Small intestine (tissue), 7 donors: ENCODE results near the gene MTCH1. TPM values are rescaled to one million over a fixed set of nuclear protein-coding genes. Genes with fewer than 3 reads are reported as not detected.
"Not testable (repeated sequence)": the region's sequence is repeated elsewhere in the genome, so short reads cannot be mapped to it uniquely, and the experiment has no call there.

ENCODE experiments used
- DNase-seq, 2 donors: peaks; one replicate each; pipeline versions ENCODE4 v3.0.0 to v3.0.0-alpha.2; 2013
- FAIRE-seq: peaks from 2 replicates; lab custom pipeline; 2012; peaks lifted over from hg19 to GRCh38; lab: Jason Lieb, UNC
- H3K27ac ChIP-seq, 3 donors: one replicate each; pipeline ENCODE4 v1.5.1; 2013; ENCODE audit warnings: low read length in 2 of 3, mild to moderate bottlenecking in 2 of 3, control low read depth in 1 of 3, inconsistent platforms in 1 of 3, low read depth in 1 of 3, moderate library complexity in 1 of 3
- H3K27me3 ChIP-seq, 3 donors: one replicate each; pipeline ENCODE4 v1.6.1; 2013; ENCODE audit warnings: low read length in 3 of 3, inconsistent platforms in 1 of 3; ENCODE audit not compliant: control insufficient read depth in 3 of 3, insufficient read depth in 3 of 3
- H3K36me3 ChIP-seq, 3 donors: one replicate each; pipeline ENCODE4 v1.6.1; 2013; ENCODE audit warnings: low read length in 3 of 3, inconsistent platforms in 1 of 3, low read depth in 1 of 3, mild to moderate bottlenecking in 1 of 3, moderate library complexity in 1 of 3; ENCODE audit not compliant: control insufficient read depth in 3 of 3, insufficient read depth in 2 of 3
- H3K4me1 ChIP-seq, 3 donors: one replicate each; pipeline ENCODE4 v1.6.1; 2013; ENCODE audit warnings: low read length in 2 of 3, inconsistent platforms in 1 of 3, low read depth in 1 of 3, mild to moderate bottlenecking in 1 of 3, moderate library complexity in 1 of 3; ENCODE audit not compliant: control insufficient read depth in 3 of 3, insufficient read depth in 2 of 3
- H3K4me3 ChIP-seq, 3 donors: one replicate each; pipeline ENCODE4 v1.5.1; 2013; ENCODE audit warnings: low read length in 3 of 3, control low read depth in 1 of 3, inconsistent platforms in 1 of 3, low read depth in 1 of 3, mild to moderate bottlenecking in 1 of 3, moderate library complexity in 1 of 3
- H3K9me3 ChIP-seq, 2 donors: one replicate each; pipeline ENCODE4 v1.6.1; 2013; ENCODE audit warnings: low read depth in 1 of 2, low read length in 1 of 2; ENCODE audit not compliant: control insufficient read depth in 2 of 2, insufficient read depth in 1 of 2
- WGBS, 3 donors: extraction: QIAGEN DNeasy Blood & Tissue Kit; methylation state at CpG; one replicate each; pipeline ENCODE4 v1.1.7; 2013; 5-methylcytosine and 5-hydroxymethylcytosine counted together
- polyA plus RNA-seq, 4 donors: library from polyadenylated mRNA; stranded (reverse) in 3 of 4; unstranded in 1 of 4; fragments of 200-250 nt in 3 of 4; fragments of 120-200 nt in 1 of 4; gene quantifications; one replicate each; pipeline versions ENCODE4 v1.2.1 to v1.2.3, GENCODE V29; 2013
- donor health status: healthy with polysubstance abuse.
- donor health status: control.
- donor health status: control.
- donor health status: Bipolar disorder and iron deficiency.
- donor health status: healthy.

The MTCH1 gene
- polyA plus RNA-seq, 4 donors: 122 to 134 (median 124) TPM

- Histone ChIP-seq H3K4me3 (no peak overlapping the region), H3K9me3 (no peaks in the 10 kb centered on the region), H3K4me1 (peaks cover 0 to 3% (median 2%) of the 10 kb centered on the region in 3 donors), H3K36me3 (no peaks in the 10 kb centered on the region), H3K27ac (no peak overlapping the region), H3K27me3 (no peaks in the 10 kb centered on the region)
- DNase-seq (no peak), FAIRE-seq (no peak)
Observed at GRCh38 chr6:36956446-36956820, 29.6 kb downstream of the MTCH1 start.

- FAIRE-seq (no peak), DNase-seq (peak in 1 of 2 donors; percentile 84)
- Histone ChIP-seq H3K9me3 (no peaks in the 10 kb centered on the region), H3K4me3 (no peak overlapping the region), H3K27ac (no peak overlapping the region), H3K36me3 (no peaks in the 10 kb centered on the region), H3K27me3 (no peaks in the 10 kb centered on the region), H3K4me1 (peaks cover 0 to 3% (median 2%) of the 10 kb centered on the region in 3 donors)
- WGBS, 3 donors: 42 to 72% (median 52%) methylated on average over 9 of the region's 9 CpGs
Observed at GRCh38 chr6:36955671-36956445, 30.1 kb downstream of the MTCH1 start.

GRCh38 chr6:36955136-36955535, 30.9 kb downstream of the MTCH1 start:
- H3K4me3 ChIP-seq: no peak overlapping the region
- H3K27me3 ChIP-seq: no peaks in the 10 kb centered on the region
- H3K36me3 ChIP-seq: no peaks in the 10 kb centered on the region
- H3K4me1 ChIP-seq: no peaks in the 10 kb centered on the region
- DNase-seq: no peak
- WGBS, 3 donors: 41 to 50% (median 43%) methylated on average over 6 of the region's 6 CpGs
- FAIRE-seq: no peak
- no peaks in the 10 kb centered on the region for H3K9me3 ChIP-seq
- no peak overlapping the region for H3K27ac ChIP-seq

GRCh38 chr6:36954262-36954931, 31.6 kb downstream of the MTCH1 start, which contains the start of gene PI16:
PI16 (plus strand) TSS chr6:36954738; CDS start chr6:36954761, 23 bp downstream.
- H3K27ac ChIP-seq: no peak within 1 kb of the TSS
- H3K9me3 ChIP-seq: no peaks in the 10 kb centered on the region
- no peaks in the 10 kb centered on the region for H3K27me3 ChIP-seq
- no peak within 1 kb of the TSS for H3K4me3 ChIP-seq
- H3K4me1 ChIP-seq: no peaks in the 10 kb centered on the region
- H3K36me3 ChIP-seq: no peaks in the 10 kb centered on the region
- whole genome bisulfite sequencing, 3 donors: 64 to 82% (median 82%) methylated on average over 14 of the region's 14 CpGs
- DNase-seq (no peak), FAIRE-seq (no peak)

- no peak overlapping the region for H3K4me3 ChIP-seq
Observed at GRCh38 chr6:36953931-36954261, 32.1 kb downstream of the MTCH1 start.

GRCh38 chr6:36949636-36950035, 36.4 kb downstream of the MTCH1 start:
- no peak overlapping the region for H3K27ac ChIP-seq
- H3K4me1 ChIP-seq: no peaks in the 10 kb centered on the region
- no peak overlapping the region for H3K4me3 ChIP-seq
- 80 to 88% (median 82%) methylated on average over 3 of the region's 3 CpGs for WGBS, 3 donors
- DNase-seq: no peak
- H3K27me3 ChIP-seq: no peaks in the 10 kb centered on the region
- H3K36me3 ChIP-seq: no peaks in the 10 kb centered on the region
- no peak for FAIRE-seq
- no peaks in the 10 kb centered on the region for H3K9me3 ChIP-seq

More at GRCh38 chr6:36953931-36954261, 32.1 kb downstream of the MTCH1 start:
- WGBS, 3 donors: 79 to 100% (median 84%) methylated on average over 1 of the region's 1 CpG
- Histone ChIP-seq H3K4me1 (no peaks in the 10 kb centered on the region), H3K27ac (no peak overlapping the region), H3K27me3 (no peaks in the 10 kb centered on the region), H3K36me3 (no peaks in the 10 kb centered on the region), H3K9me3 (no peaks in the 10 kb centered on the region)
- DNase-seq: no peak
- FAIRE-seq: no peak

GRCh38 chr6:36949076-36949475, 36.9 kb downstream of the MTCH1 start:
- H3K4me1 ChIP-seq, H3K9me3 ChIP-seq, DNase-seq, H3K27ac ChIP-seq, H3K27me3 ChIP-seq, H3K36me3 ChIP-seq, FAIRE-seq, H3K4me3 ChIP-seq: not testable (repeated sequence)
- 91 to 94% (median 91%) methylated on average over 9 of the region's 9 CpGs for WGBS, 3 donors

GRCh38 chr6:36947570-36948351, 38.2 kb downstream of the MTCH1 start:
- 69 to 82% (median 77%) methylated on average over 12 of the region's 12 CpGs for WGBS, 3 donors
- Histone ChIP-seq H3K27ac (no peak overlapping the region), H3K4me3 (no peak overlapping the region), H3K36me3 (no peaks in the 10 kb centered on the region), H3K4me1 (no peaks in the 10 kb centered on the region), H3K27me3 (no peaks in the 10 kb centered on the region), H3K9me3 (no peaks in the 10 kb centered on the region)
- FAIRE-seq (no peak), DNase-seq (no peak)
